ENCODE results near the gene ATP5MG.

- TF ChIP-seq, protein P1, sequence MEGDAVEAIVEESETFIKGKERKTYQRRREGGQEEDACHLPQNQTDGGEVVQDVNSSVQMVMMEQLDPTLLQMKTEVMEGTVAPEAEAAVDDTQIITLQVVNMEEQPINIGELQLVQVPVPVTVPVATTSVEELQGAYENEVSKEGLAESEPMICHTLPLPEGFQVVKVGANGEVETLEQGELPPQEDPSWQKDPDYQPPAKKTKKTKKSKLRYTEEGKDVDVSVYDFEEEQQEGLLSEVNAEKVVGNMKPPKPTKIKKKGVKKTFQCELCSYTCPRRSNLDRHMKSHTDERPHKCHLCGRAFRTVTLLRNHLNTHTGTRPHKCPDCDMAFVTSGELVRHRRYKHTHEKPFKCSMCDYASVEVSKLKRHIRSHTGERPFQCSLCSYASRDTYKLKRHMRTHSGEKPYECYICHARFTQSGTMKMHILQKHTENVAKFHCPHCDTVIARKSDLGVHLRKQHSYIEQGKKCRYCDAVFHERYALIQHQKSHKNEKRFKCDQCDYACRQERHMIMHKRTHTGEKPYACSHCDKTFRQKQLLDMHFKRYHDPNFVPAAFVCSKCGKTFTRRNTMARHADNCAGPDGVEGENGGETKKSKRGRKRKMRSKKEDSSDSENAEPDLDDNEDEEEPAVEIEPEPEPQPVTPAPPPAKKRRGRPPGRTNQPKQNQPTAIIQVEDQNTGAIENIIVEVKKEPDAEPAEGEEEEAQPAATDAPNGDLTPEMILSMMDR (IDR thresholded peaks at IDR 0.05 in 2 of 3, conservative IDR thresholded peaks at IDR 0.05 in 1 of 3; ENCODE audit: borderline replicate concordance in 1 of 3, insufficient read depth in 1 of 3, low read depth in 2 of 3, low read length in 2 of 3): no peak; a peak in 1 of 6 replicates
- TF ChIP-seq EGR1 (IDR thresholded peaks at IDR 0.05; ENCODE audit: low read depth) (no peak), EZH2phosphoT487 (IDR thresholded peaks at IDR 0.05; ENCODE audit: borderline replicate concordance) (no peak), REST (IDR thresholded peaks at IDR 0.05; ENCODE audit: low read depth) (no peak), POLR2A (IDR thresholded peaks at IDR 0.05; ENCODE audit: borderline replicate concordance, extremely low read depth, insufficient read depth, insufficient read length) (peak; percentile 84), ATF3 (IDR thresholded peaks at IDR 0.05) (no peak), POLR2AphosphoS5 (IDR thresholded peaks at IDR 0.05; ENCODE audit: low read depth, low read length) (peak; percentile 83), MAX (IDR thresholded peaks at IDR 0.05) (no peak; the same call in 1 of the 2 replicates), SP1 (IDR thresholded peaks at IDR 0.05; ENCODE audit: low read depth) (peak; percentile 55), RAD21 (IDR thresholded peaks at IDR 0.05; ENCODE audit: low read depth) (peak; percentile 5; the same call in 1 of the 2 replicates), EZH2 (IDR thresholded peaks at IDR 0.05) (no peak), YY1 (IDR thresholded peaks at IDR 0.05; ENCODE audit: extremely low read depth, insufficient replicate concordance, low read depth, low read length) (no peak)
Measured at GRCh38 chr11:118401151-118401879, at the start of gene ATP5MG.
